Astrocyte (in vitro differentiated cells and primary cell): ENCODE results near the gene PIK3CB. TPM values are rescaled to one million over a fixed set of nuclear protein-coding genes. Genes with fewer than 3 reads are reported as not detected.
"Not testable (repeated sequence)": the region's sequence is repeated elsewhere in the genome, so short reads cannot be mapped to it uniquely, and the experiment has no call there.

Experiments
- DNase-seq: peaks from one replicate; pipeline ENCODE4 v3.0.0-alpha.2; 2010; ENCODE audit warnings: low read depth
- FAIRE-seq: peaks from 2 replicates; lab custom pipeline; 2011; peaks lifted over from hg19 to GRCh38; lab: Jason Lieb, UNC
- H2AFZ ChIP-seq: 2 replicates; pipeline ENCODE4 v1.6.0; 2012; ENCODE audit warnings: low read depth, low read length, inconsistent platforms
- H3K27ac ChIP-seq: 2 replicates; pipeline ENCODE4 v1.5.1; 2011; ENCODE audit warnings: low read depth, low read length, inconsistent platforms
- H3K27me3 ChIP-seq: 2 replicates; pipeline ENCODE4 v1.6.0; 2011; ENCODE audit warnings: low read length, inconsistent platforms; ENCODE audit not compliant: insufficient read depth
- H3K36me3 ChIP-seq: 2 replicates; pipeline ENCODE4 v1.5.1; 2011; ENCODE audit warnings: low read length, inconsistent platforms; ENCODE audit not compliant: insufficient read depth
- H3K4me1 ChIP-seq: 2 replicates; pipeline ENCODE4 v1.5.1; 2011; ENCODE audit warnings: low read length, inconsistent platforms; ENCODE audit not compliant: insufficient read depth
- H3K4me2 ChIP-seq: 2 replicates; pipeline ENCODE4 v1.6.0; 2012; ENCODE audit warnings: low read length, inconsistent platforms
- H3K4me3 ChIP-seq: 2 replicates; pipeline ENCODE4 v1.5.1; 2011; ENCODE audit warnings: low read depth, mild to moderate bottlenecking, low read length, inconsistent platforms; ENCODE audit not compliant: insufficient read depth
- H3K79me2 ChIP-seq: 2 replicates; pipeline ENCODE4 v1.6.0; 2012; ENCODE audit warnings: mild to moderate bottlenecking, low read length, inconsistent platforms; ENCODE audit not compliant: insufficient read depth
- H3K9ac ChIP-seq: 2 replicates; pipeline ENCODE4 v1.6.0; 2012; ENCODE audit warnings: mild to moderate bottlenecking, low read length, inconsistent platforms
- H3K9me3 ChIP-seq: 2 replicates; pipeline ENCODE4 v1.5.1; 2012; ENCODE audit warnings: low read depth, mild to moderate bottlenecking, low read length, inconsistent platforms; ENCODE audit not compliant: insufficient read depth
- H4K20me1 ChIP-seq: 2 replicates; pipeline ENCODE4 v1.6.0; 2012; ENCODE audit warnings: low read length, inconsistent platforms; ENCODE audit not compliant: insufficient read depth
- H3K27ac Mint-ChIP-seq: one replicate; pipeline ENCODE4 v1.8.0; 2021; ENCODE audit warnings: mild to moderate bottlenecking, mixed read lengths; ENCODE audit not compliant: unreplicated experiment
- H3K27me3 Mint-ChIP-seq: one replicate; pipeline ENCODE4 v1.8.0; 2021; ENCODE audit warnings: low read depth, mixed read lengths; ENCODE audit not compliant: unreplicated experiment
- H3K36me3 Mint-ChIP-seq: one replicate; pipeline ENCODE4 v1.8.0; 2021; ENCODE audit warnings: low read depth, mixed read lengths; ENCODE audit not compliant: unreplicated experiment
- H3K4me1 Mint-ChIP-seq: one replicate; pipeline ENCODE4 v1.8.0; 2021; ENCODE audit warnings: low read depth, mixed read lengths; ENCODE audit not compliant: unreplicated experiment
- H3K4me3 Mint-ChIP-seq: one replicate; pipeline ENCODE4 v1.8.0; 2021; ENCODE audit warnings: mild to moderate bottlenecking, moderate library complexity, mixed read lengths; ENCODE audit not compliant: unreplicated experiment
- H3K9me3 Mint-ChIP-seq: one replicate; pipeline ENCODE4 v1.8.0; 2021; ENCODE audit warnings: mild to moderate bottlenecking, mixed read lengths; ENCODE audit not compliant: unreplicated experiment
- EZH2 ChIP-seq: IDR thresholded peaks from 2 replicates; pipeline ENCODE4 v1.6.1; 2012; ENCODE audit warnings: mild to moderate bottlenecking, low read length, inconsistent platforms; ENCODE audit not compliant: insufficient read depth
- total RNA-seq: library from RNA; stranded (reverse); gene quantifications from 2 replicates; pipeline ENCODE4 v1.2.1, GENCODE V29; 2021
- TF ChIP-seq, protein P1 (sequence below): IDR thresholded peaks from 2 replicates; pipeline ENCODE4 v1.5.1; 2011; ENCODE audit warnings: low read depth, mild to moderate bottlenecking, inconsistent platforms, low read length, moderate library complexity; ENCODE audit not compliant: insufficient read depth

PIK3CB gene
- total RNA-seq, 1 donor from 2014 or later, result 24.8 TPM

DNA sequence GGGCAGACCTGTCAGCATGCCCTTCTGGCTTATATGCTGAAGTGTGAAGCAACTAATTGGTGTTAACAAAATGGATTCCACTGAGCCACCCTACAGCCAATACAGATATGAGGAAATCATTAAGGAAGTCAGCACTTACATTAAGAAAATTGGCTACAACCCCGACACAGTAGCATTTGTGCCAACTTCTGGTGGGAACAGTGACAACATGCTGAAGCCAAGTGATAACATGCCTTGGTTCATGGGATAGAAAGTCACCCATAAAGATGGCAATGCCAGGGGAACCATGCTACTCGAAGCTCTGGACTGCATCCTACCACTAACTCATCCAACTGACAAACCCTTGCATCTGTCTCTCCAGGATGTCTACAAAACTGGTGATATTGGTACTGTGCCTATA, 9.4 kb downstream of the PIK3CB start:
- no peak overlapping the region for H3K27ac Mint-ChIP-seq

DNA sequence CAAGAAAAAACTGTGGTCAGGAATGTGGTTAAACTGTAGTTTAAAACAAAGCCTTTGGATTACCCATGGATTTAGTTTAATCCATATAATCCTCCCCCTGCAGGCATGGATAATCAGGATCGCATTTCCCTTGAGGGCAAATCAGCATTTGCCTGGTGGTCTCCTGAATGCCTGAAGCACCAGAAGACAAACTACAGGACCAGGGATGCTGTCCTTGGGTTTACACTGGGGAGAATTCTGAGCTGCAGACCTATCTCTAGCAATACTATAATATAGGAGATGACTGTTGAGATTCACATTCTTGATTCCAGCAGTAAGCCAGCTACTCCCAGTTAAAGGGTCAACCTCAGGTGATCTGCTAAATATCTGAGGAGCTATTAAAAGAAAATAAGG, 10.6 kb downstream of the PIK3CB start:
- H3K9me3 ChIP-seq, result no peaks in the 10 kb centered on the region
- H3K27ac ChIP-seq, result no peak overlapping the region
- DNase-seq (no peak), FAIRE-seq (no peak)
- no peak overlapping the region for H2AFZ ChIP-seq
- H3K4me2 ChIP-seq, result peak overlapping the region; percentile 22
- peak overlapping the region; percentile 62 for H3K27ac Mint-ChIP-seq
- no peak overlapping the region for H3K4me3 Mint-ChIP-seq
- TF ChIP-seq EZH2, result no peak
- peaks cover 6% of the 10 kb centered on the region for H3K4me1 Mint-ChIP-seq
- peaks cover 9% of the 10 kb centered on the region for H3K4me1 ChIP-seq
- no peaks in the 10 kb centered on the region for H3K36me3 ChIP-seq
- no peaks in the 10 kb centered on the region for H3K9me3 Mint-ChIP-seq
- H3K27me3 ChIP-seq, result no peaks in the 10 kb centered on the region
- peaks cover 46% of the 10 kb centered on the region for H3K79me2 ChIP-seq
- H3K9ac ChIP-seq, result no peak overlapping the region
- H3K27me3 Mint-ChIP-seq, result no peaks in the 10 kb centered on the region
- H3K36me3 Mint-ChIP-seq, result no peaks in the 10 kb centered on the region
- H4K20me1 ChIP-seq, result peaks cover 5% of the 10 kb centered on the region
- H3K4me3 ChIP-seq, result no peak overlapping the region

More for the DNA sequence above, 9.4 kb downstream of the PIK3CB start:
- peaks cover 8% of the 10 kb centered on the region for H4K20me1 ChIP-seq
- FAIRE-seq (no peak), DNase-seq (no peak)
- H3K4me2 ChIP-seq, result no peak overlapping the region
- H3K4me3 ChIP-seq, result no peak overlapping the region
- TF ChIP-seq, protein P1, sequence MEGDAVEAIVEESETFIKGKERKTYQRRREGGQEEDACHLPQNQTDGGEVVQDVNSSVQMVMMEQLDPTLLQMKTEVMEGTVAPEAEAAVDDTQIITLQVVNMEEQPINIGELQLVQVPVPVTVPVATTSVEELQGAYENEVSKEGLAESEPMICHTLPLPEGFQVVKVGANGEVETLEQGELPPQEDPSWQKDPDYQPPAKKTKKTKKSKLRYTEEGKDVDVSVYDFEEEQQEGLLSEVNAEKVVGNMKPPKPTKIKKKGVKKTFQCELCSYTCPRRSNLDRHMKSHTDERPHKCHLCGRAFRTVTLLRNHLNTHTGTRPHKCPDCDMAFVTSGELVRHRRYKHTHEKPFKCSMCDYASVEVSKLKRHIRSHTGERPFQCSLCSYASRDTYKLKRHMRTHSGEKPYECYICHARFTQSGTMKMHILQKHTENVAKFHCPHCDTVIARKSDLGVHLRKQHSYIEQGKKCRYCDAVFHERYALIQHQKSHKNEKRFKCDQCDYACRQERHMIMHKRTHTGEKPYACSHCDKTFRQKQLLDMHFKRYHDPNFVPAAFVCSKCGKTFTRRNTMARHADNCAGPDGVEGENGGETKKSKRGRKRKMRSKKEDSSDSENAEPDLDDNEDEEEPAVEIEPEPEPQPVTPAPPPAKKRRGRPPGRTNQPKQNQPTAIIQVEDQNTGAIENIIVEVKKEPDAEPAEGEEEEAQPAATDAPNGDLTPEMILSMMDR, result no peak
- no peak for TF ChIP-seq EZH2
- Mint-ChIP-seq H3K4me3 (no peak overlapping the region), H3K9me3 (no peaks in the 10 kb centered on the region), H3K4me1 (peaks cover 6% of the 10 kb centered on the region), H3K27me3 (no peaks in the 10 kb centered on the region), H3K36me3 (no peaks in the 10 kb centered on the region)
- peaks cover 9% of the 10 kb centered on the region for H3K4me1 ChIP-seq
- no peak overlapping the region for H3K9ac ChIP-seq
- H3K36me3 ChIP-seq, result no peaks in the 10 kb centered on the region
- H2AFZ ChIP-seq, result no peak overlapping the region
- H3K79me2 ChIP-seq, result peaks cover 54% of the 10 kb centered on the region
- H3K9me3 ChIP-seq, result no peaks in the 10 kb centered on the region
- no peak overlapping the region for H3K27ac ChIP-seq
- no peaks in the 10 kb centered on the region for H3K27me3 ChIP-seq

DNA sequence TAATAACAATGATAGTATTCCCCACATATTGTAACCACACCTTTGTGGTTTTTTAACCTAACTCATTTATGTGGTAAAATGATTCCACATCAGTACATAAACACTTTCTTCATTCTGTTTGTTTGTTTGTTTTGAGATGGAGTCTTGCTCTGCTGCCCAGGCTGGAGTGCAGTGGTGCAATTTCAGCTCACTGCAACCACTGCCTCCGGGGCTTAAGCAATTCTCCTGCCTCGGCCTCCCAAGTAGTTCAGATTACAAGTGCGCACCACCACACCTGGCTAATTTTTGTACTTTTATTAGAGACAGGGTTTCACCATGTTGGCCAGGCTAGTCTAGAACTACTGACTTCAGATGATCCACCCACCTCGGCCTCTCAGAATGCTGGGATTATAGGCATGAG, 14.3 kb downstream of the PIK3CB start:
- not testable (repeated sequence) for H2AFZ ChIP-seq, H3K36me3 ChIP-seq, H3K27me3 Mint-ChIP-seq, H3K27ac Mint-ChIP-seq, H3K27me3 ChIP-seq, H3K4me3 ChIP-seq, DNase-seq, H3K9me3 ChIP-seq, H3K4me3 Mint-ChIP-seq, H3K9ac ChIP-seq, H3K4me2 ChIP-seq, H3K36me3 Mint-ChIP-seq, H3K4me1 ChIP-seq, H4K20me1 ChIP-seq, H3K27ac ChIP-seq, FAIRE-seq, H3K9me3 Mint-ChIP-seq
- peaks cover 10% of the 10 kb centered on the region for H3K4me1 Mint-ChIP-seq
- peaks cover 42% of the 10 kb centered on the region for H3K79me2 ChIP-seq
